Ovary (tissue), 3 donors: ENCODE results near the gene HPSE.

Source experiments
- CTCF ChIP-seq, 3 donors: fragments of 450-650 bp in 2 of 3; fragments of 200-600 bp in 1 of 3; IDR thresholded peaks; one replicate each; pipeline versions ENCODE4 v1.5.1 to v1.8.0; 2016 to 2022; ENCODE audit warnings: antibody characterized with exemption in 3 of 3, mild to moderate bottlenecking in 1 of 3
- EP300 ChIP-seq: sonication (generic); formaldehyde crosslinking; IDR thresholded peaks from one replicate; pipeline ENCODE4 v1.6.1; 2017; ENCODE audit warnings: antibody characterized with exemption
- POLR2A ChIP-seq: fragments of 450-650 bp; IDR thresholded peaks from one replicate; pipeline ENCODE4 v1.6.1; 2017; ENCODE audit warnings: antibody characterized with exemption, mild to moderate bottlenecking, moderate library complexity
- donor health status: DM: no; HTN: no; CAD: no.

GRCh38 chr4:83364312-83364711 is 29.7 kb upstream of the HPSE start:
- TF ChIP-seq POLR2A (no peak), CTCF (IDR thresholded peaks at IDR 0.05) (no peak), EP300 (no peak)
